Neural progenitor cell (in vitro differentiated cells): Measurements from ENCODE around the gene LRRC8D.

Source experiments
- EZH2 ChIP-seq: fragments of 200-600 bp; sonication (generic); IDR thresholded peaks from 2 replicates; pipeline ENCODE4 v1.6.1; 2017; ENCODE audit warnings: antibody characterized with exemption, mild to moderate bottlenecking, moderate library complexity
- EZH2phosphoT487 ChIP-seq: fragments of 200-600 bp; sonication (generic); IDR thresholded peaks from 2 replicates; pipeline ENCODE4 v1.6.1; 2017; ENCODE audit warnings: antibody characterized with exemption
- TF ChIP-seq, protein P1 (sequence below): fragments of 200-600 bp; sonication (generic); IDR thresholded peaks from 2 replicates; pipeline ENCODE4 v1.5.1; 2017; ENCODE audit warnings: antibody characterized with exemption, mild to moderate bottlenecking

DNA sequence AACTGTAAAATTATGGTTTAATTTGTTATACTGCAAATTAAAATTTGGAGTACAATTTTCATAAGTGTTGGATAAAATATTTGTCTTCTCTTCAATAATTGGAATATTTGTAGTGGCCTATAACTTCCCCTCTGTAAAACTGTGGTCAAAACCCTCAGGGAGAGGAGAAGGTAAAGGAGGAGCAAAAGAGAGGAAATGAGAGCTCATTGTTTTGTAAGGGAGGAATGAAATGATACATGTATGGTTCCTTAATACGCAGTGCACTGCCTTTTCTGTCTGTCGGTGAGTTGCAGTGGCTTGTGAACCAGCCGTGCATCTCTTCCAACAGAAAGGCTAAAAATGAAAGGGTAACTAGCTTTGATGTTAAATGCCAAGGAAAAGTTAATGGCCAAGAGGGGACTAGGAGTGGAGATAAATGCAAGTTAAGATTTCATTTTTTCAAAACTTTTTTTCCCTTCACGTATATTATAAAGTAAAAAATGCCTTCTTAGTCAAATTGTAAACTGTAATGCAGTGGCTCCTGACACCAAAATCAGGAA is 26.4 kb downstream of the LRRC8D start:
- TF ChIP-seq, protein P1, sequence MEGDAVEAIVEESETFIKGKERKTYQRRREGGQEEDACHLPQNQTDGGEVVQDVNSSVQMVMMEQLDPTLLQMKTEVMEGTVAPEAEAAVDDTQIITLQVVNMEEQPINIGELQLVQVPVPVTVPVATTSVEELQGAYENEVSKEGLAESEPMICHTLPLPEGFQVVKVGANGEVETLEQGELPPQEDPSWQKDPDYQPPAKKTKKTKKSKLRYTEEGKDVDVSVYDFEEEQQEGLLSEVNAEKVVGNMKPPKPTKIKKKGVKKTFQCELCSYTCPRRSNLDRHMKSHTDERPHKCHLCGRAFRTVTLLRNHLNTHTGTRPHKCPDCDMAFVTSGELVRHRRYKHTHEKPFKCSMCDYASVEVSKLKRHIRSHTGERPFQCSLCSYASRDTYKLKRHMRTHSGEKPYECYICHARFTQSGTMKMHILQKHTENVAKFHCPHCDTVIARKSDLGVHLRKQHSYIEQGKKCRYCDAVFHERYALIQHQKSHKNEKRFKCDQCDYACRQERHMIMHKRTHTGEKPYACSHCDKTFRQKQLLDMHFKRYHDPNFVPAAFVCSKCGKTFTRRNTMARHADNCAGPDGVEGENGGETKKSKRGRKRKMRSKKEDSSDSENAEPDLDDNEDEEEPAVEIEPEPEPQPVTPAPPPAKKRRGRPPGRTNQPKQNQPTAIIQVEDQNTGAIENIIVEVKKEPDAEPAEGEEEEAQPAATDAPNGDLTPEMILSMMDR = no peak
- TF ChIP-seq EZH2 = no peak
- no peak for TF ChIP-seq EZH2phosphoT487
